IMR-90 (cell line): ENCODE measurements around the gene KCNQ1. TPM values are rescaled to one million over a fixed set of nuclear protein-coding genes. Genes with fewer than 3 reads are reported as not detected.

Experiments used
- ATAC-seq: fragments of 200-7000 bp; cut with Tn5 transposase; 2 replicates; pipeline ENCODE4 v1.9.1; 2020; ENCODE audit warnings: low read depth, mild to moderate bottlenecking, moderate library complexity
- BruUV-seq: library from RNA; stranded (reverse); fragments of 400-500 nt; replicated peaks from 2 replicates; lab custom pipeline; 2021; lab: Mats Ljungman, UMichigan
- CTCF ChIA-PET: fragments of 300-600 bp; formaldehyde crosslinking; extraction: SDS; loops from one replicate; lab custom pipeline; 2021; ENCODE audit warnings: antibody characterized with exemption; lab: Yijun Ruan, JAX
- POLR2A ChIA-PET: fragments of 300-600 bp; sonication (Branson Sonifier 250); formaldehyde crosslinking; loops from one replicate; lab custom pipeline; 2022; ENCODE audit warnings: antibody characterized with exemption; ENCODE audit not compliant: unreplicated experiment; lab: Charles Lee
- DNase-seq: peaks from one replicate; pipeline ENCODE4 v3.0.0; 2013
- H2AFZ ChIP-seq: replicated peaks from 2 replicates; pipeline ENCODE3; 2013; ENCODE audit warnings: low read length, mild to moderate bottlenecking; ENCODE audit not compliant: poor library complexity
- H2AK5ac ChIP-seq: 2 replicates; pipeline ENCODE4 v1.6.1; 2013; ENCODE audit warnings: low read depth, low read length, inconsistent platforms
- H2AK9ac ChIP-seq: replicated peaks from 2 replicates; pipeline ENCODE3; 2013; ENCODE audit warnings: mild to moderate bottlenecking, low read depth, low read length, moderate library complexity; ENCODE audit not compliant: poor library complexity
- H2BK120ac ChIP-seq: 2 replicates; pipeline ENCODE4 v1.6.1; 2013; ENCODE audit warnings: low read depth, low read length, inconsistent platforms
- H2BK15ac ChIP-seq: 3 replicates; pipeline ENCODE4 v1.6.1; 2013; ENCODE audit warnings: low read depth, low read length, inconsistent platforms
- H2BK20ac ChIP-seq: 2 replicates; pipeline ENCODE4 v1.6.1; 2013; ENCODE audit warnings: low read depth, mild to moderate bottlenecking, inconsistent platforms, low read length, moderate library complexity
- H2BK5ac ChIP-seq: 2 replicates; pipeline ENCODE4 v1.6.1; 2013; ENCODE audit warnings: mild to moderate bottlenecking, low read depth, low read length, inconsistent platforms; ENCODE audit not compliant: poor library complexity, severe bottlenecking
- H3K14ac ChIP-seq: replicated peaks from 2 replicates; pipeline ENCODE4 v1.6.1; 2013; ENCODE audit warnings: low read depth, low read length, inconsistent platforms
- H3K18ac ChIP-seq: 2 replicates; pipeline ENCODE4 v1.6.1; 2013; ENCODE audit warnings: low read depth, low read length, control low read depth
- H3K23ac ChIP-seq: 2 replicates; pipeline ENCODE4 v1.6.1; 2013; ENCODE audit warnings: low read depth, low read length, inconsistent platforms
- H3K27ac ChIP-seq: 2 replicates; pipeline ENCODE4 v1.5.1; 2013; ENCODE audit warnings: mild to moderate bottlenecking, control low read depth, low read length; ENCODE audit not compliant: insufficient read depth
- H3K27me3 ChIP-seq: 2 replicates; pipeline ENCODE4 v1.6.1; 2013; ENCODE audit warnings: low read length; ENCODE audit not compliant: control insufficient read depth, insufficient read depth
- H3K36me3 ChIP-seq: 2 replicates; pipeline ENCODE4 v1.6.1; 2013; ENCODE audit warnings: low read length, mixed read lengths; ENCODE audit not compliant: control insufficient read depth, insufficient read depth
- H3K4ac ChIP-seq: 2 replicates; pipeline ENCODE4 v1.6.1; 2013; ENCODE audit warnings: low read depth, low read length, inconsistent platforms
- H3K4me1 ChIP-seq: 2 replicates; pipeline ENCODE4 v1.6.1; 2013; ENCODE audit warnings: low read length, mixed read lengths; ENCODE audit not compliant: control insufficient read depth, insufficient read depth
- H3K4me2 ChIP-seq: 2 replicates; pipeline ENCODE4 v1.6.1; 2013; ENCODE audit warnings: low read depth, mild to moderate bottlenecking, control low read depth, low read length, moderate library complexity
- H3K4me3 ChIP-seq: 2 replicates; pipeline ENCODE4 v1.5.1; 2013; ENCODE audit warnings: low read depth, mild to moderate bottlenecking, control low read depth, low read length, moderate library complexity; ENCODE audit not compliant: insufficient read depth
- H3K56ac ChIP-seq: 2 replicates; pipeline ENCODE4 v1.6.1; 2013; ENCODE audit warnings: low read length, inconsistent platforms; ENCODE audit not compliant: insufficient read depth; ENCODE audit errors: extremely low read depth
- H3K79me1 ChIP-seq, 2 experiments: 2 replicates each; pipeline ENCODE4 v1.6.1; 2013; ENCODE audit warnings: low read length in 2 of 2, inconsistent platforms in 1 of 2, low read depth in 1 of 2
- H3K9ac ChIP-seq: 2 replicates; pipeline ENCODE4 v1.6.1; 2013; ENCODE audit warnings: low read depth, low read length, control low read depth
- H3K9me1 ChIP-seq: 2 replicates; pipeline ENCODE4 v1.6.1; 2013; ENCODE audit warnings: low read length, inconsistent platforms; ENCODE audit not compliant: insufficient read depth
- H3K9me3 ChIP-seq: 2 replicates; pipeline ENCODE4 v1.6.1; 2013; ENCODE audit warnings: low read length; ENCODE audit not compliant: control insufficient read depth, insufficient read depth
- H4K20me1 ChIP-seq: 2 replicates; pipeline ENCODE4 v1.6.1; 2013; ENCODE audit warnings: low read length, inconsistent platforms; ENCODE audit not compliant: insufficient read depth
- H4K5ac ChIP-seq: 2 replicates; pipeline ENCODE4 v1.6.1; 2013; ENCODE audit warnings: mild to moderate bottlenecking, low read depth, low read length, control low read depth
- H4K8ac ChIP-seq, 2 experiments: 2 replicates each; pipeline ENCODE4 v1.6.1; 2013; ENCODE audit warnings: low read depth in 2 of 2, low read length in 2 of 2, control low read depth in 1 of 2, inconsistent platforms in 1 of 2
- H4K91ac ChIP-seq: 2 replicates; pipeline ENCODE4 v1.6.1; 2013; ENCODE audit warnings: low read depth, low read length, inconsistent platforms; ENCODE audit not compliant: insufficient read depth
- BHLHE40 ChIP-seq: fragments of 150-350 bp; IDR thresholded peaks from 2 replicates; pipeline ENCODE4 v1.6.1; 2016; ENCODE audit warnings: mild to moderate bottlenecking, low read depth, low read length
- CEBPB ChIP-seq: IDR thresholded peaks from 2 replicates; pipeline ENCODE4 v1.6.1; 2012; ENCODE audit warnings: low read depth, low read length, improper control_type of control experiment
- CHD1 ChIP-seq: IDR thresholded peaks from 2 replicates; pipeline ENCODE4 v1.6.1; 2012; ENCODE audit warnings: low read depth, low read length, improper control_type of control experiment
- FOS ChIP-seq: fragments of 150-350 bp; IDR thresholded peaks from 2 replicates; pipeline ENCODE4 v1.6.1; 2016; ENCODE audit warnings: low read depth, low read length
- MAFK ChIP-seq: IDR thresholded peaks from 2 replicates; pipeline ENCODE4 v1.6.1; 2012; ENCODE audit warnings: low read depth, low read length, improper control_type of control experiment
- MXI1 ChIP-seq: IDR thresholded peaks from 2 replicates; pipeline ENCODE4 v1.6.1; 2012; ENCODE audit warnings: low read depth, mild to moderate bottlenecking, low read length, moderate library complexity, borderline replicate concordance
- NFE2L2 ChIP-seq: fragments of 150-350 bp; IDR thresholded peaks from 2 replicates; pipeline ENCODE4 v1.6.1; 2016; ENCODE audit warnings: low read depth, mild to moderate bottlenecking, low read length
- POLR2A ChIP-seq: IDR thresholded peaks from 2 replicates; pipeline ENCODE4 v1.6.1; 2012; ENCODE audit warnings: mild to moderate bottlenecking, low read depth, low read length
- RAD21 ChIP-seq: IDR thresholded peaks from 2 replicates; pipeline ENCODE4 v1.6.1; 2012; ENCODE audit warnings: low read length, improper control_type of control experiment
- RCOR1 ChIP-seq: IDR thresholded peaks from 2 replicates; pipeline ENCODE4 v1.6.1; 2012; ENCODE audit warnings: mild to moderate bottlenecking, low read length, improper control_type of control experiment; ENCODE audit not compliant: insufficient replicate concordance
- RFX5 ChIP-seq: IDR thresholded peaks from 2 replicates; pipeline ENCODE4 v1.8.0; 2012; ENCODE audit warnings: low read depth, mild to moderate bottlenecking, low read length, moderate library complexity
- SMC3 ChIP-seq: fragments of 150-350 bp; IDR thresholded peaks from 2 replicates; pipeline ENCODE4 v1.6.1; 2016; ENCODE audit warnings: low read depth, mild to moderate bottlenecking, antibody characterized with exemption, low read length, moderate library complexity
- WGBS, 2 experiments: methylation state at CpG; one replicate each; pipeline versions ENCODE4 v1.1.5 to v1.1.7; 2013; ENCODE audit warnings: missing lambda C conversion rate in 2 of 2; ENCODE audit not compliant: insufficient read length in 1 of 2; ENCODE audit errors: extremely low coverage in 2 of 2; 5-methylcytosine and 5-hydroxymethylcytosine counted together
- dilution Hi-C: fragments of 300-500 bp; cut with HindIII; formaldehyde crosslinking; loops from one replicate; pipeline ENCODE4 v1.14.3; 2018; ENCODE audit warnings: low sequenced_read_pairs; ENCODE audit not compliant: unreplicated experiment
- in situ Hi-C: fragments of 300-500 bp; cut with MboI; formaldehyde crosslinking; loops from 3 replicates; pipeline ENCODE4 v1.14.3; 2019; ENCODE audit warnings: low sequenced_read_pairs, inconsistent platforms, mixed read lengths
- intact Hi-C: fragments of 100-400 bp; cut with micrococcal nuclease; formaldehyde crosslinking; loops from 2 replicates; pipeline ENCODE4 v1.10.0; 2022
- polyA plus RNA-seq, 3 experiments: library from polyadenylated mRNA; depleted of rRNA; stranded (reverse); fragments of >200 nt; gene quantifications; 2 replicates each; pipeline ENCODE4 v1.2.3, GENCODE V29; 2012; ENCODE audit warnings: low replicate concordance in 1 of 3
- total RNA-seq: library from RNA; depleted of rRNA; stranded (reverse); fragments of >200 nt; gene quantifications from 2 replicates; pipeline ENCODE4 v1.2.3, GENCODE V29; 2012
- TF ChIP-seq, protein P1 (sequence below): fragments of 150-350 bp; IDR thresholded peaks from 2 replicates; pipeline ENCODE4 v1.6.1; 2016; ENCODE audit warnings: low read depth, mild to moderate bottlenecking, low read length, moderate library complexity, borderline replicate concordance
- TF ChIP-seq, protein P2 (sequence below): fragments of 150-350 bp; IDR thresholded peaks from 2 replicates; pipeline ENCODE4 v1.6.1; 2017; ENCODE audit warnings: mild to moderate bottlenecking, antibody characterized with exemption, low read length, low read depth
- TF ChIP-seq, protein P3 (sequence below): conservative IDR thresholded peaks from 2 replicates; pipeline ENCODE4 v1.5.1; 2012; ENCODE audit warnings: mild to moderate bottlenecking, low read depth, low read length, improper control_type of control experiment

The KCNQ1 gene
- total and polyA plus RNA-seq, 2 of the 4 experiments (the other 2 are of a cell fraction): 0.07 TPM; not detected in 1

DNA sequence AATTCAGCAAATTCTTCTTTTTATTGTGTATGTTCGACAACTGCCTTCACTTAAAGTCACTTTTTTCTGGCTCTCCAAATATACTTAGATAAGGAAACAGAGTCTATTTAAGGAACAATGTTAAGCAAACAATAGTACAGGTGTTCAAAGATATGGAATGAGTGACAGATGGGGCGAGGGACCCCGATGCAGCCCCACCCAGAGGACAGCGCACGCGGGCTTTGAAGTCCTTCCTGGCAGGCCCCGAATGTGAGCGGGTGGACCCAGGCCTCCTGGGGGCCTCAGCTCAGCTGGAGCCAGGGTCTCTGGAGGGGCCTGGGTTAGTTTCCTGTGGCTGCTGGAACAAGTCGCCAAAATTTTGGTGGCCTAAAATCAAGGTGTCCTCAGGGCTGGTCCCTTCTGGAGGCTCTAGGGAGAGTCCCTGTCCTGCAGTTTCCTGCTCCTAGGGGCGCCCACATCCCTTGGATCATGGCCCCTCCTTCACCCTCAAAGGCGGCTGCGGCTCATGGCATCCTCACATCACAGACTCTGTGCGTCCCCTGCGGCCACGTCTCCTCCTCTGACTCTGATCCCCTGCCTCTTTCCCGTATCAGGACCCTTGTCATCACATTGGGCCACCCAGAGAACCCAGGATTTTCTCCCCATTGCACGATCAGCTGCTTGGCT lies 295.6 kb downstream of the KCNQ1 start:
- Histone ChIP-seq H4K8ac (no peak overlapping the region), H2BK15ac (no peak overlapping the region), H3K9ac (no peak overlapping the region), H2BK20ac (no peak overlapping the region), H4K5ac (no peak overlapping the region; the same call in 1 of the 2 replicates), H4K20me1 (no peaks in the 10 kb centered on the region), H2BK5ac (no peak overlapping the region), H3K9me1 (no peaks in the 10 kb centered on the region), H3K9me3 (no peaks in the 10 kb centered on the region), H3K36me3 (no peaks in the 10 kb centered on the region), H2AK5ac (no peak overlapping the region), H3K14ac (no peak overlapping the region), H3K4ac (no peak overlapping the region), H2BK120ac (no peak overlapping the region), H2AFZ (no peak overlapping the region), H3K79me1 (no peaks in the 10 kb centered on the region), H3K18ac (no peak overlapping the region; the same call in 1 of the 2 replicates), H3K23ac (no peak overlapping the region), H3K56ac (no peak overlapping the region), H3K4me2 (no peak overlapping the region), H4K91ac (no peak overlapping the region), H2AK9ac (no peak overlapping the region), H3K27ac (no peak overlapping the region), H3K4me3 (no peak overlapping the region), H3K27me3 (no peaks in the 10 kb centered on the region; the same call in 1 of the 2 replicates), H3K4me1 (peaks cover 19% of the 10 kb centered on the region)
- dilution Hi-C loops (no loop called here), intact Hi-C loops (loop anchor here (5.0 kb wide), 1 partner anchor 87 kb away; no protein-coding TSS in a partner anchor), in situ Hi-C loops (no loop called here)
- POLR2A ChIA-PET: no interaction called here
- ATAC-seq: no peak
- DNase-seq: no peak
- no TSS peak for BruUV-seq
- WGBS, 2 experiments: 86% methylated on average over 4 of the region's 17 CpGs; no CpG with 5 or more reads in 1 of the 2 experiments
- CTCF ChIA-PET: no interaction called here
- TF ChIP-seq, protein P1, sequence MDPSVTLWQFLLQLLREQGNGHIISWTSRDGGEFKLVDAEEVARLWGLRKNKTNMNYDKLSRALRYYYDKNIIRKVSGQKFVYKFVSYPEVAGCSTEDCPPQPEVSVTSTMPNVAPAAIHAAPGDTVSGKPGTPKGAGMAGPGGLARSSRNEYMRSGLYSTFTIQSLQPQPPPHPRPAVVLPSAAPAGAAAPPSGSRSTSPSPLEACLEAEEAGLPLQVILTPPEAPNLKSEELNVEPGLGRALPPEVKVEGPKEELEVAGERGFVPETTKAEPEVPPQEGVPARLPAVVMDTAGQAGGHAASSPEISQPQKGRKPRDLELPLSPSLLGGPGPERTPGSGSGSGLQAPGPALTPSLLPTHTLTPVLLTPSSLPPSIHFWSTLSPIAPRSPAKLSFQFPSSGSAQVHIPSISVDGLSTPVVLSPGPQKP: no peak
- no peak for TF ChIP-seq CHD1
- TF ChIP-seq CEBPB: no peak
- no peak for TF ChIP-seq NFE2L2
- TF ChIP-seq, protein P2, sequence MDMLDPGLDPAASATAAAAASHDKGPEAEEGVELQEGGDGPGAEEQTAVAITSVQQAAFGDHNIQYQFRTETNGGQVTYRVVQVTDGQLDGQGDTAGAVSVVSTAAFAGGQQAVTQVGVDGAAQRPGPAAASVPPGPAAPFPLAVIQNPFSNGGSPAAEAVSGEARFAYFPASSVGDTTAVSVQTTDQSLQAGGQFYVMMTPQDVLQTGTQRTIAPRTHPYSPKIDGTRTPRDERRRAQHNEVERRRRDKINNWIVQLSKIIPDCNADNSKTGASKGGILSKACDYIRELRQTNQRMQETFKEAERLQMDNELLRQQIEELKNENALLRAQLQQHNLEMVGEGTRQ: no peak
- TF ChIP-seq RAD21: no peak
- no peak for TF ChIP-seq MAFK
- TF ChIP-seq, protein P3, sequence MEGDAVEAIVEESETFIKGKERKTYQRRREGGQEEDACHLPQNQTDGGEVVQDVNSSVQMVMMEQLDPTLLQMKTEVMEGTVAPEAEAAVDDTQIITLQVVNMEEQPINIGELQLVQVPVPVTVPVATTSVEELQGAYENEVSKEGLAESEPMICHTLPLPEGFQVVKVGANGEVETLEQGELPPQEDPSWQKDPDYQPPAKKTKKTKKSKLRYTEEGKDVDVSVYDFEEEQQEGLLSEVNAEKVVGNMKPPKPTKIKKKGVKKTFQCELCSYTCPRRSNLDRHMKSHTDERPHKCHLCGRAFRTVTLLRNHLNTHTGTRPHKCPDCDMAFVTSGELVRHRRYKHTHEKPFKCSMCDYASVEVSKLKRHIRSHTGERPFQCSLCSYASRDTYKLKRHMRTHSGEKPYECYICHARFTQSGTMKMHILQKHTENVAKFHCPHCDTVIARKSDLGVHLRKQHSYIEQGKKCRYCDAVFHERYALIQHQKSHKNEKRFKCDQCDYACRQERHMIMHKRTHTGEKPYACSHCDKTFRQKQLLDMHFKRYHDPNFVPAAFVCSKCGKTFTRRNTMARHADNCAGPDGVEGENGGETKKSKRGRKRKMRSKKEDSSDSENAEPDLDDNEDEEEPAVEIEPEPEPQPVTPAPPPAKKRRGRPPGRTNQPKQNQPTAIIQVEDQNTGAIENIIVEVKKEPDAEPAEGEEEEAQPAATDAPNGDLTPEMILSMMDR: no peak
- no peak for TF ChIP-seq FOS
- TF ChIP-seq RCOR1: no peak
- TF ChIP-seq POLR2A: no peak
- TF ChIP-seq BHLHE40: no peak
- TF ChIP-seq MXI1: no peak
- no peak for TF ChIP-seq SMC3
- TF ChIP-seq RFX5: no peak
